Urothelium cell line (cell line): Measurements from ENCODE around the gene POU2F1.

Source experiments
- DNase-seq: peaks from one replicate; pipeline ENCODE4 v3.0.0; 2011; ENCODE audit warnings: low spot score, mixed read lengths
- FAIRE-seq: peaks from 2 replicates; lab custom pipeline; 2011; peaks lifted over from hg19 to GRCh38; lab: Jason Lieb, UNC

The POU2F1 gene

DNA sequence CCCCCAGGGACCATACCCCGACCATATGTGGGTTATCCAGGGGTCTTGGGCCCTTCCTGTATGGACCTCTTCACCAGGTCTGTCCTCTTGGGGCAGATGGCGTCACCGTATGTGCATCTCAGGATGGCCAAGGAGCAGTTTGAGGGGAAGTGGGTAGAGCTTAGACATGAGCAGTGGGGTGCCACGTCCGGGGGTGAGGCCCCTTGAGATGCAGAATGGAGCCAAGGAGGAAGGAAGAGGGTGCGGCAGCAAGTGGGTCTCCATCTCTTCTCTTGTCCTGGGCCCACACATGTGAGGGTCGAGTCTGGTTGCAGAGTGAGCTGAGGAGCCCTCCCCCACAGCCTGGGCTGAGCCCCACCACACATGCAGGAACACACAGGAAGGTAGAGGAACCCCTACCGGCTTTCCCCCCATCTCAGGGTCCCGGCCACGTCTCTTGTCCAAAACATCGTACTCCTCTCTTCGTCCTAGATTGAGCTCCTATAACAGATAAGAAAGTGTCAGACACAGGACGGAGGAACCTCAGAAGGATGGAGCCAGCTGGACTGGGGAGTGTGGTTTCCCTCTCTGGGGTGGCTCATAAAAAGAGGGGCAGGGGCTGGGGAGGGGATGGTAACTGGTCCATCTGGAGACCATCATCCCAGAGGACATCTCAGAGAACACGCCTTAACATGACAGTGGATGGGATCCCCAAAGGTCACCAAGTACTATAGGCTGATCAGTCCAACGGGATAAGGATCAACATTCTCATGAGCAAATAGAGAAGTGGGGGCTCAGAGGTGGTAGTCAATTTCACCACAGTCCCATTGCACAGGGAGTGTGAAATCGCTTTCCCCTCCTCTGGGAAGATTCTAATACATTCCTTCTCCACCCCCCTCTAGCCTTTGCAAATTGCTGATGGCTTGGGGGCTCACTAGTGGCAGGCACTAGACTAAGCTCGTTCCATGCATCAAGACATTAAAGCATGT is 217.8 kb downstream of the POU2F1 start:
- FAIRE-seq = no peak

DNA sequence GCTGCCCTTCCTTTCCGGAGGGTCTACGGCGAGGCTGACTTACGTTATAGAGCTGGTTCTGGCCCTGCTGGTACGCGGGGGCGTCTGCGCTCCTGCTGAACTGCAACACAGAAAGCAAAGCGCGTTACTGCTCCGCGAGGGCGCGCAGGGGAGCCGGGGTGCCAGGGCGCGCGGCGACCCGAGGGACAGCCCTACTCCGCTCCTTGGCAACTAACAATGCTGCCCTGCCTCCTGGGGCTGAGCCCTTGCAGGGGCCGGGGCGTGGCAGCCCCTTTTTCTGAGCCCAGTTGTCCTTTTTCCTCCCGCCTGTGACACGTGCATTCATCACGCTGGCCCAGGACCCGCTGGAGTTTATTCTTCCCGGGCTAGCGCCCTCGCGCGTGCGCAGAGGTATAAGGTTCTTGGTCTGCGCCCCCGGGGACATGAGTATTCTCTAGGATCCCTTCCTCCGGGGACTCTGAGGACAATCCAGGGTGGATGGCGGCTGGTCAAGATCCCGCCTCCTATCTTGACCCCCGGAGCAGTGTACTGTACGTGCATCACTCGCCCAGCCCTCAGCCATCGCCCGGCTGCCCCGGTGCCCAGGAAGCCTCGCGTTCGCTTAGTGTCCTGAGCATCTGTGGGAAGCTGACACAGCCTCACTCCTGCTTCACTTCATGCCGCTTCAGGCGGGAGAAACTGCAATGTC is 218.8 kb downstream of the POU2F1 start:
- DNase-seq = peak; percentile 60
- FAIRE-seq = no peak

More for the DNA sequence above, 217.8 kb downstream of the POU2F1 start:
- DNase-seq = no peak

- FAIRE-seq (no peak), DNase-seq (no peak)
These were observed 219.7 kb downstream of the POU2F1 start for GRCh38 chr1:167440345-167440744.

DNA sequence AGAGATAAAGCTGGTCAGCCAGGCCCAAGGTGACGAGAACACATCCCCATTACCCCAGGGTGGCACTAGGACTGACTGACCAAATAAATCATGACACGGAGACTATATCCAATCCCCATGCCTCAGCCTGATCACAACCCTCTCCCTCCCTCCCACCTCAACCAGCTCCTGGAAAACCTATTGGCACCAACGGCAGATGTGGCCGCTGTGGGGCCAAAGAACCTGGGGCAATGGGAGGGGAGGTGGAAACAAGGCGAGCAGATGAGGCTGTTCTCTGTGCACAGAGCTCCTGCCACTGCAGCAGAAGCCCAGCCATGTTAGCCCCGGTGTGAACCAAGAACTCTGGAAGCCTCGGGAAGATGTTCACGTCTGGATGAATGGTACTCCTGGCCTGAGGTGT is 220.1 kb downstream of the POU2F1 start:
- FAIRE-seq = no peak

DNA sequence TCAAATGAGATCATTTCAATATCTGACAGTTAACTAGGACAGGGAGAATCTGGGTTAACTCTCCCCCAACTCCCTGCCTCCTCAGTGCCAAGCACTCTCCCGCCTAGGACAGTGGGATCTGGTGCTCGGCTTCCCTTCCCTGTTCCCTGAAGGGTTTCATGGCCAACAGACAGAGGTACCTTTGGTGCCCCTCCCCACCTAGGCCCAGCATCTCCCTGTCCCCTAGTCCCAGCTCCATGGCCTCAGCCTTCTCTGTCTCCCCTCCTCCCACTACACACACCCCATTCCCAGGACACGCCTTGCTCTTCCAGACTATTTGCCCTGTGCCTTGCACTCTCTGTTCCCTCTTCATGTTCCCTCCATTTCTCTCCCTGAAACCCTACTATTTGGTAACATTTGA is 220.5 kb downstream of the POU2F1 start:
- DNase-seq = no peak
- no peak for FAIRE-seq

More for the DNA sequence above, 220.1 kb downstream of the POU2F1 start:
- no peak for DNase-seq

DNA sequence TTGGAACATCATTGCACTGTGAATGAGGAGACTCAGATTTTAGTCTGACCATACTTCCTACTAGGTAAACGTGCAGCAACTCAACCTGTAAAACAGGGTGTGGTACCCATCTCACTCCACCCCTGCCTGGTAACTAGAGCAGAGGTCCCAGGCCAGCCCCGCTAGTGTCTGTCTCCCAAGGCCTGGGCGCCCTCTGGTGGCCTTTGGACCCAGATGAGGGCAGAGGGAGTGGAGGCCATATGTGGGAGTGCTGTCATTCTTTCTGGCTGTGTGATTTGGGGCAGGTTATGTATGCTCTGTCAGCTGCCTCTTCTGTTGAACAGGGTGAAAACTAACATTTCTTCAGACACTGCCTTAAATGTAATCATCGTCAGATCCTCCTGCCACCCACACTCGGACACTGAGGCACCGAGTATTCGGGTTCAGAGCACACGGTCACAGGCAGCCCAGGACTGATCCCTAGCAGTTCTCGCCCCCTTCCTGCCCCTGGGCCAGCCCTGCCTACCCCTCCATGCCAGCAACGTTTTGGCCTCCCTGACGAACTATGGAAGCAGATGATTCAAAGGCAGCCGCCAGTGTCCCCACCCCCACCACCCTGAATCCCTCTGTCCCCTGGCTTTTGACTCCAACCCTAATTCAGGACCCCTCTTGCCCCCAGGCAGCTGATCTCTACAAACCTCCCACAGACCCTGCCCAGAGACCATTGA is 221.6 kb downstream of the POU2F1 start:
- DNase-seq (peak; percentile 85), FAIRE-seq (no peak)

DNA sequence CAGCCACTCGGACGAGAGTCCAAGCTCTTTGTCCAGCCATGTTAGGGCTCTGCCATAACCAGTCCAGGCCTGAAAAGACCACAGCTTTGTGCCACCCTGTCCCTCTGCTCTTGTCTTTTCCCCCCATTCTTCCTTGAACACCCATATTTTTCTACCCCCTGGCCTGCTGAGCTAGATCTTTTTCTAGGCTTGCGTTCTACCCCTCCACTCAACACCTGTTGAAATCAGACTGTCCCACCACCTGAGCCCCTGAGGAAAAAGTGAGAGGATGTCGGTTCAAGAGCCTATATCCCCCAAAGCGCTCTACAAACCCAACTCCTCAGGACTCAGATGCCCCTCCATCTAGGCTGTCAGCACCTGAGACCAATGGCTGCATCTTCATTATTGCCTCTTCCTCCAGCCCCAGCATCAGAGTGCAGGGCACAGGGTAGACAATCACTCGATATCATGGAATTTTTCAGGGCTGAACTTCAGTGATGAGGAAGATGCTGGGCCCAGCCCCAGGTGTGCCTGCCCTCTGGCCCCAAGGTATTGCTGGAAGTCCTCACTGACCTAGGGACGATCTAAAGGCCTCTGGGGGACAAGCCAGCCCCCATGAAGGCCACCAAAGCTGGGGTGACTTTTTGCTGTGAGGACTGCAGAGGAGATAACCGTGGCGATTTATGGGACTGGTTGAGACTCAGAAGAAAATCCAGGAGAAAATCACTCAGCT is 222.3 kb downstream of the POU2F1 start:
- DNase-seq (no peak), FAIRE-seq (no peak)

DNA sequence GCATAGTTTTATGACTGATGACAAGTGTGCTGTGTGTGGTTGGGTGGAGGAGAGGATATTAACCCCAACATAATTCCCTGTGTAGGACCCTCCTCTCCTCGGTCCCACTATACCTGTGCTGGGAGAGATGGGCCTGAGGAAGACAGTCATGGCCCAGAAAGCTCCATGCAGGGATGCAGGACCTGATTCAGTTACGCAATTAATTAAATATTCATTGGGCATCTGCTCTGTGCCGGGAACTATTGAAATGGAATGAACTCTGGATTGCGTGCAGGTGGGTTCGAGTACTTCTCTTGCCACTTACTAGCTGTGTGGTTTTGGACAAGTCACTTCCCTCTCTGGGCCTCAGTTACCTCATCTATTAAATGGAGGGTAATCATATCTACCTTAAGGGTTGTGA is 223.1 kb downstream of the POU2F1 start:
- DNase-seq (no peak), FAIRE-seq (no peak)

- FAIRE-seq = no peak
- no peak for DNase-seq
These were observed 226.3 kb downstream of the POU2F1 start for GRCh38 chr1:167446966-167447365.

DNA sequence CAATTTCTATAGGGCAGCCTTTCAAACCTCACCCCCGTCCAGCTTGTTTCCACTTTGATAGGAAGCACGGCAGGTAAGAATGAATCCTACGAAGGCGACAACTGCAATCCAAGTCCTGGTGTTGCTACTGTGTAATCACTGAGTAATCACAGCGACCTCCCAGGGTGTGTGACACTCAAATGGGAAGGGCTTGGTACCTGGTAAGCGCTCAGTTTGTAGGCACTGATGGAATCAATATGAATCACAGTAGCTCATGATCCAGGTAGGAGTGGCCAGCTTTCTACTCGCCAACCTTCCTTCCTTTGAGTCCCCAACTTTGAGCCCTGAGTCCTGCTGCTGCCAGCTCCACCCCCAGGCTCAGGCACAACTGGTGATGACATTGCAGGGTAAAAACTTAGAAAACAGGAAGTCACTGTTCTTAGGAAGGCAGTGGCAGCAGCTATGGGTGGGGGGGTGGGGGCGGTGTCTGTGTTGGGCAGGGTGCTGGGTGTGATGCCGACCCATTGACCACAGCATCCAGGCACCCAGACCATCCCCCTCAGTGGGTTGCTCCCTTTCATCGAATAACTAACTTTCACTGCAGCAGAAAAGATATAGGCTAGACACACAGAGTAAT is 226.9 kb downstream of the POU2F1 start:
- DNase-seq (no peak), FAIRE-seq (no peak)

GRCh38 chr1:167450843-167451242 is 230.2 kb downstream of the POU2F1 start:
- DNase-seq = no peak
- FAIRE-seq = no peak

DNA sequence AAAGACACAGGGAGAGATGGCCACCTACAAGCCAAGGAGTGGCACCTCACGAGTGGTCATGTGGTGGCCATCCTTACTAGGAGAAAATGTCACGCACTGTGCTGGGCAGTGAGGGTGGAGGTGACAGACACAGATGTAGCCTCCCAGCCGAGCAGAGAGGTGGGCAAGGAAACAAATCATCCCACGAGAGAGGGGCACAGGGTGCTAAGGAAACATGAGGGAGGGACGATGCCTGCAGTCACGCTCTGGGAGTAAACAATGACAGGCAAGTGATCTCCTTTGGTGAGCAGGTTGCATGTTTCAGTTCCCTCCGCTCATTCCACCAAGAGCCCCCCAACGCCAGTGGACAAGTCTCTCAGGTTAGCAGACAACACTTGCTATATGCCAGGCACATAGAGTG is 231.8 kb downstream of the POU2F1 start:
- DNase-seq (no peak), FAIRE-seq (no peak)

- DNase-seq = no peak
These were observed 232.4 kb downstream of the POU2F1 start for GRCh38 chr1:167453123-167453522.

DNA sequence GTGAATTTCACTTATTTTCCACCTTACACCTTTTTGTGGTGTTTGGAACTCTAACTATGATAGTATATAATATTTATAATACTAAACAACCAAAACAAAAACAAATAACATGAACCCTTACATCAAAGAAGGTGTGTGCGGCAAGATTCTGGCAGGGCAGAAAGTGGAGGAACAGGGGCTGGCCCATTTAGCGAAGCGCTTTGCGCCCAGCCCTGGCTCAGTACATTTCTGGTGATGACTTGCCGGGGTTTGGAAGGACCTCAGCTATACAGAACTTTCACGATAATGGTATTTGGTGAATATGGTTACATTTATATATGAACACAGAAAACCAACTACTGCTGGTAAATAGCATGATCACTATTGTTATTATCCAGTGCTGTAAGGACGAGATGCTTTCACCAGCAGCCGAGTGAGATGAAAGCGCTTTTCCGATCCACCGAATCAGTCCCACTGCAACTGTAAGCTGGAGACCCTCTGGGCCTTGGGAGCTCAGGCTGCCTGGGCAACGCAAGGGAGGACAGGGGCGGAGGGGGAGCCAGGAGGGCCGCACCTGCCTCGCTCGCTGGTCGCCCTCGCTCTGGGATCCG is 233.7 kb downstream of the POU2F1 start:
- DNase-seq (no peak), FAIRE-seq (no peak)

More at GRCh38 chr1:167453123-167453522, 232.4 kb downstream of the POU2F1 start:
- FAIRE-seq = no peak

- DNase-seq (peak; percentile 75), FAIRE-seq (no peak)
These were observed 234.5 kb downstream of the POU2F1 start for GRCh38 chr1:167454894-167455785.

- FAIRE-seq (no peak), DNase-seq (no peak)
These were observed 235.2 kb downstream of the POU2F1 start for GRCh38 chr1:167455786-167456446.

DNA sequence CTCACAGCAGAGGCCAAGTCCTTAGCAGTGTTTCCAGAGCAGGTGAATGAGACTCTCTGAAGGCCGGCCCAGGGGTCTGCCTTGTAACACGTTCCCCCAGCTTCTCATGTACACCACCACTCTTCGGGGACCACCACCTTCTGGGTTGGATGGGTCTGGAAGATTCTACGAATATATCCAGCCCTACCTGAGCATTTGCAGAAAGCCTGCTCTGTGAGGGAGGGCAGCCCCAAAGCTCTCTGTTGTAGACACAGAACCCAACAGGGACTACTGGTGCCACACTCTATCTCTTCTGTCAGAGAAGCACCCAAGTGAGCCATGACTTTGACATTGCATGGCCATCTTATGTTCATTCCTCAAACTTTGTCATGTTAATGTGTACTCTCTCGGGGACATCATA is 235.8 kb downstream of the POU2F1 start:
- no peak for FAIRE-seq

DNA sequence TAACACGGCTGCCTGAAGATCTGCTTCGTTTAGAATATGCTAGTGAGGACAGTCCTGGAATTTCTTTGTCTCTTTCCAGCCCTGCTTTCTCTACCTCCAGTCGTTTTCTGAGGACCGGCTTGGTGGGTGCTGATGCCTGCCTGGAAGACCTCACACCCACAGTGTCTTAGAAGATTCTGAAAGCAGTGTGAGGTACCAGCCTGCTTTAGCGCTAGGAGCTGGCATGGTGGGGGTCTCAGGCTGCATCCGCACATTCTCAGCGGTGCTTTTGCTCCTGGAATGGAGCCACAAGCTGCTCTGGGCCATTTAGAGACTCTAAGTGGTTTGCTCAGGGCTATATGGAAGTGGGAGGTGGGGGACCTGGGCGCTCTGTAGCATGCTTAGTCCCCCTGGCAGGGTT is 236.2 kb downstream of the POU2F1 start:
- DNase-seq (no peak), FAIRE-seq (no peak)

More for the DNA sequence above, 235.8 kb downstream of the POU2F1 start:
- no peak for DNase-seq
